Measurements from ENCODE around the gene REP15.

Gene REP15

GRCh38 chr12:27723212-27723611 is 27.0 kb downstream of the REP15 start:
- TF ChIP-seq CTCF (IDR thresholded peaks at IDR 0.05): no peak

GRCh38 chr12:27730097-27730588 is 33.9 kb downstream of the REP15 start:
- no peak for TF ChIP-seq CTCF (IDR thresholded peaks at IDR 0.05)

- TF ChIP-seq CTCF (IDR thresholded peaks at IDR 0.05): no peak; the same call in 1 of the 2 replicates
Measured at GRCh38 chr12:27732281-27732680, 36.0 kb downstream of the REP15 start.

- TF ChIP-seq CTCF (IDR thresholded peaks at IDR 0.05): peak; percentile 86
Measured at GRCh38 chr12:27733052-27733656, 36.9 kb downstream of the REP15 start.

GRCh38 chr12:27733791-27734190 is 37.5 kb downstream of the REP15 start:
- no peak for TF ChIP-seq CTCF (IDR thresholded peaks at IDR 0.05)

- no peak for TF ChIP-seq CTCF (IDR thresholded peaks at IDR 0.05)
Measured at GRCh38 chr12:27743601-27744000, 47.4 kb downstream of the REP15 start.

All from LNCAP (cell line).